ENCODE results near the gene PER1.

PER1 gene

DNA sequence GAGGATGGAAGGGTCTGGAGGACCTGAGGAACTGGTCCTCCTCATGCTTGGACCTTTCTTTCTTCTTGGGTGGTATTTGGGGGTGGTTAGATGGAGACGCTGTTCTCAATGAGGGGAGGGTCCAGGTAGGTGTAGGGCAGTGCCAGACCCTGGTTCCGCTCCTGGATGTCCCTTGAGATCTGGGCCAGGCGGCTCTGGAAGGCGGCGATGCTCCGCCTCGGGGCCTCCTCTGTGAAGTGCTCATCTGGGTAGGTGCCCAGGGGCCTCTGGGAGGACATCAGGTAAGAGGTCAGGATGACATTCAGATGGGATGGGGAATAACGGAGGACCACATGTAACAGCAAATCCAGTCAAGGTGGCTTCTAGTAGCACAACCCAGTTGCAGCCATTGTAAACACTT lies 55.7 kb downstream of the PER1 start:
- Histone ChIP-seq H3K9me3 (no peaks in the 10 kb centered on the region), H3K36me3 (no peaks in the 10 kb centered on the region), H3K27me3 (peaks cover 0 to 41% of the 10 kb centered on the region in 2 donors), H3K27ac (no peak overlapping the region), H3K4me1 (no peaks in the 10 kb centered on the region), H3K4me3 (no peak overlapping the region)
- intact Hi-C loops (cut with DNase I; ENCODE audit: low total_unique reads), result no loop called here
- DNase-seq, result no peak
- TF ChIP-seq, protein P1, sequence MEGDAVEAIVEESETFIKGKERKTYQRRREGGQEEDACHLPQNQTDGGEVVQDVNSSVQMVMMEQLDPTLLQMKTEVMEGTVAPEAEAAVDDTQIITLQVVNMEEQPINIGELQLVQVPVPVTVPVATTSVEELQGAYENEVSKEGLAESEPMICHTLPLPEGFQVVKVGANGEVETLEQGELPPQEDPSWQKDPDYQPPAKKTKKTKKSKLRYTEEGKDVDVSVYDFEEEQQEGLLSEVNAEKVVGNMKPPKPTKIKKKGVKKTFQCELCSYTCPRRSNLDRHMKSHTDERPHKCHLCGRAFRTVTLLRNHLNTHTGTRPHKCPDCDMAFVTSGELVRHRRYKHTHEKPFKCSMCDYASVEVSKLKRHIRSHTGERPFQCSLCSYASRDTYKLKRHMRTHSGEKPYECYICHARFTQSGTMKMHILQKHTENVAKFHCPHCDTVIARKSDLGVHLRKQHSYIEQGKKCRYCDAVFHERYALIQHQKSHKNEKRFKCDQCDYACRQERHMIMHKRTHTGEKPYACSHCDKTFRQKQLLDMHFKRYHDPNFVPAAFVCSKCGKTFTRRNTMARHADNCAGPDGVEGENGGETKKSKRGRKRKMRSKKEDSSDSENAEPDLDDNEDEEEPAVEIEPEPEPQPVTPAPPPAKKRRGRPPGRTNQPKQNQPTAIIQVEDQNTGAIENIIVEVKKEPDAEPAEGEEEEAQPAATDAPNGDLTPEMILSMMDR (IDR thresholded peaks at IDR 0.05), result no peak

DNA sequence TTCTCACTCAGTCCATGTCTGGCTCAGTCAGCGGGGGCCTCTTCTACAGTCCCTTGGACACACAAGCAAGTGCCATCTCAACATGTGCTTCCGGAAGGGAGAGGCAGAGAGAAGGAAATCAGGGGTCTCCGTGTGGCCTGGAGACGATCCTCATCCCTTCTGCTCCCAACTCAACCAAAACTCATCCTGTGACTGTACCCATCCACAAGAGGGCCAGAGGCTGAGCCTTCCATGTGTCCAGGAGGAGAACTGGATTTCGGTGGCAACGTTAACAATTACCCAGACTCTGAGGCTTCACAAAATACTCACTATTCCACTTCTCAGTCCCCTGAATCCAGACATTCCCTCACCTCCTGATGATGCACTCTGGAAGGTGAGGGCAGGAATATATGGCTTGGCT lies 56.8 kb downstream of the PER1 start:
- peaks cover 0 to 53% of the 10 kb centered on the region in 2 donors for H3K27me3 ChIP-seq
- no peak for DNase-seq
- H3K4me1 ChIP-seq, result no peaks in the 10 kb centered on the region
- intact Hi-C loops (cut with DNase I; ENCODE audit: low total_unique reads), result no loop called here
- H3K4me3 ChIP-seq, result no peak overlapping the region
- no peaks in the 10 kb centered on the region for H3K36me3 ChIP-seq
- H3K9me3 ChIP-seq, result no peaks in the 10 kb centered on the region
- H3K27ac ChIP-seq, result no peak overlapping the region
- TF ChIP-seq, protein P1 (IDR thresholded peaks at IDR 0.05), result no peak

DNA sequence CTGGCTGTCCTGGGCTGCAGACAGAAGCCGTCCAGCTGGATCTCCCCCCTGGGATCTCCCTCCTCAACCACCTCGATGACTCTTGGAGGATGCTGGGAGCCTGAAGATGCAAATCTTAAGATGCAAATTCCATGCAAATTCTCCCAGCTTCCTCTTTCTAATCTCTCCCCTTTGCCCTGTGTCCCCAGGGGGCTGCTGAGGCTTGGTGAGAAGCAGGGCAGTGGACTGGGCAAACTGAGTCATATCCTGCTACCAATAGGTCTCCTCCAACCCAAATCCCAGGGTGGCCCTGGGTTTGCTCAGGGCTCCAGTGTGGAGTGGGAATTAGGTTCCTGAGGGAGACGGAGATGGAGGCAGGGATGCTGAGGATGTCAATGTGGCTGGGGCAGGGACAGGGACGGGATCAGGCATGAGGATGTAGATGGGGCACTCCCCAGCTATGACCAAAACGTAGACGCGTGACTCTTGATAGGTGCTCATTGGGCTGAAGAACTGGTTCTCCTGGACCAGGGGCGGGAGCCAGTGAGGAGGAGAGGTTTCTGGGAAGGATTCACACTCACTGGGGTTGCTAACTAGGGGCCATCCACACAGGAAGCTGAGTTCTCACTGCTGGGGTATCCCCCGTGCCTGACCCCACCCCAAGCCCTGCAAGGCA lies 61.0 kb downstream of the PER1 start:
- no peaks in the 10 kb centered on the region for H3K36me3 ChIP-seq
- no peak for DNase-seq
- H3K4me1 ChIP-seq, result no peaks in the 10 kb centered on the region
- peaks cover 0 to 79% of the 10 kb centered on the region in 2 donors for H3K27me3 ChIP-seq
- TF ChIP-seq, protein P1 (IDR thresholded peaks at IDR 0.05), result no peak
- no peak overlapping the region for H3K4me3 ChIP-seq
- H3K9me3 ChIP-seq, result no peaks in the 10 kb centered on the region
- H3K27ac ChIP-seq, result no peak overlapping the region
- intact Hi-C loops (cut with DNase I; ENCODE audit: low total_unique reads), result no loop called here
